Measurements from ENCODE around the gene MAN2A1.

DNA sequence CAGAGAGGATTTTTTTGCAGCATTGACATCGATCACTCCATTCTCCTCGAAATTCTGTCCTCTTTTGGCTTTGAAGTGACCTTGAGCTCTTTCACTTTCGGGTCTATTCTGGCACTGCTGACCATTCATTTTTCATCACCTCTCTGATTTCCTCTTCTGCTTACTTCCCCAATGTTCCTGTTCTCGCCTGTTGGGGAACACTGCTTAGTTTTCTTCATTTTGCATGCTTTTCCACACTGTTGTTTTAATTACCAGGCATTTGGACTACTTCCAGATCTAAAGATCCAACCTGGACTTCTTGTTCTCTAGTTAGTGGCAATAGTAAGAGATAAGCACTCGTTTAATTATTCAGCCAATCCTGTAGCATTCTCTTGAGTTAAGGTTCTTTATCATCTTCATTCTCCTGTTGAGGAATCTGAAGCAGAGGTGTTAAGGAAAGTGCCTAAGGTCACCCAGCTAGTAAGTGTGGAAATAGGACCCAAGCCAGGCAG lies 53.4 kb downstream of the MAN2A1 start:
- TF ChIP-seq EZH2phosphoT487 (IDR thresholded peaks at IDR 0.05; ENCODE audit: insufficient read depth, low read depth) (no peak), EZH2 (IDR thresholded peaks at IDR 0.05; ENCODE audit: insufficient read depth, poor library complexity, severe bottlenecking) (no peak)
